CD8-positive, alpha-beta memory T cell (primary cell): ENCODE data around the gene SUSD2. TPM values are rescaled to one million over a fixed set of nuclear protein-coding genes. Genes with fewer than 3 reads are reported as not detected.
"Not testable (repeated sequence)": the region's sequence is repeated elsewhere in the genome, so short reads cannot be mapped to it uniquely, and the experiment has no call there.

Experiments
- CTCF ChIA-PET: fragments of 350-600 bp; sonication (Branson Sonifier 250); formaldehyde crosslinking; loops from one replicate; lab custom pipeline; 2021; ENCODE audit warnings: antibody characterized with exemption; lab: Charles Lee
- POLR2A ChIA-PET: fragments of 350-600 bp; sonication (Branson Sonifier 250); formaldehyde crosslinking; loops from one replicate; lab custom pipeline; 2021; ENCODE audit warnings: antibody characterized with exemption; lab: Charles Lee
- DNase-seq, 5 donors: peaks; one replicate each; pipeline versions ENCODE4 v3.0.0 to v3.0.0-alpha.2; 2020 to 2022; ENCODE audit warnings: mixed read lengths in 1 of 5
- H3K27ac ChIP-seq: one replicate; pipeline ENCODE4 v1.7.0; 2013; ENCODE audit warnings: low read depth, mild to moderate bottlenecking, low read length, moderate library complexity
- H3K27me3 ChIP-seq: 2 replicates; pipeline ENCODE4 v1.7.0; 2013; ENCODE audit warnings: low read length, mild to moderate bottlenecking; ENCODE audit not compliant: insufficient read depth, poor library complexity, severe bottlenecking
- H3K36me3 ChIP-seq: 2 replicates; pipeline ENCODE4 v1.7.0; 2013; ENCODE audit warnings: mild to moderate bottlenecking, low read length, moderate library complexity; ENCODE audit not compliant: insufficient read depth
- H3K4me1 ChIP-seq: 2 replicates; pipeline ENCODE4 v1.7.0; 2013; ENCODE audit warnings: mild to moderate bottlenecking, low read length, moderate library complexity; ENCODE audit not compliant: insufficient read depth
- H3K4me3 ChIP-seq: 2 replicates; pipeline ENCODE4 v1.7.0; 2013; ENCODE audit warnings: mild to moderate bottlenecking, low read length
- H3K9me3 ChIP-seq: 2 replicates; pipeline ENCODE4 v1.7.0; 2013; ENCODE audit warnings: mild to moderate bottlenecking, low read length
- H3K27ac Mint-ChIP-seq, 8 donors: one replicate each; pipeline ENCODE4 v1.8.0; 2020 to 2021; ENCODE audit warnings: mixed read lengths in 8 of 8, mild to moderate bottlenecking in 6 of 8, inconsistent platforms in 3 of 8, moderate library complexity in 3 of 8
- H3K27me3 Mint-ChIP-seq, 2 donors: one replicate each; pipeline ENCODE4 v1.8.0; 2020 to 2021; ENCODE audit warnings: mixed read lengths in 2 of 2, mild to moderate bottlenecking in 1 of 2, moderate library complexity in 1 of 2
- H3K36me3 Mint-ChIP-seq, 3 donors: one replicate each; pipeline ENCODE4 v1.8.0; 2020 to 2021; ENCODE audit warnings: mixed read lengths in 3 of 3, inconsistent platforms in 1 of 3, mild to moderate bottlenecking in 1 of 3
- H3K4me1 Mint-ChIP-seq, 3 donors: one replicate each; pipeline ENCODE4 v1.8.0; 2020 to 2021; ENCODE audit warnings: mixed read lengths in 3 of 3, inconsistent platforms in 1 of 3, mild to moderate bottlenecking in 1 of 3
- H3K4me3 Mint-ChIP-seq, 7 donors: one replicate each; pipeline ENCODE4 v1.8.0; 2020 to 2021; ENCODE audit warnings: mixed read lengths in 7 of 7, mild to moderate bottlenecking in 6 of 7, moderate library complexity in 4 of 7, inconsistent platforms in 2 of 7
- H3K9me3 Mint-ChIP-seq, 5 donors: one replicate each; pipeline ENCODE4 v1.8.0; 2020 to 2022; ENCODE audit warnings: mixed read lengths in 5 of 5, mild to moderate bottlenecking in 3 of 5, moderate library complexity in 2 of 5, inconsistent platforms in 1 of 5
- polyA plus RNA-seq: library from polyadenylated mRNA; unstranded; fragments of 300-500 nt; fragmentation: Illumina TruSeq; gene quantifications from one replicate; pipeline ENCODE4 v1.2.3, GENCODE V29; 2021
- total RNA-seq, 2 experiments: library from RNA; stranded (reverse); gene quantifications; one replicate each; pipeline ENCODE4 v1.2.3, GENCODE V29; 2021

The SUSD2 gene
- total and polyA plus RNA-seq, 3 experiments from 2014 or later: 0.31 to 0.48 TPM; not detected in 1

DNA sequence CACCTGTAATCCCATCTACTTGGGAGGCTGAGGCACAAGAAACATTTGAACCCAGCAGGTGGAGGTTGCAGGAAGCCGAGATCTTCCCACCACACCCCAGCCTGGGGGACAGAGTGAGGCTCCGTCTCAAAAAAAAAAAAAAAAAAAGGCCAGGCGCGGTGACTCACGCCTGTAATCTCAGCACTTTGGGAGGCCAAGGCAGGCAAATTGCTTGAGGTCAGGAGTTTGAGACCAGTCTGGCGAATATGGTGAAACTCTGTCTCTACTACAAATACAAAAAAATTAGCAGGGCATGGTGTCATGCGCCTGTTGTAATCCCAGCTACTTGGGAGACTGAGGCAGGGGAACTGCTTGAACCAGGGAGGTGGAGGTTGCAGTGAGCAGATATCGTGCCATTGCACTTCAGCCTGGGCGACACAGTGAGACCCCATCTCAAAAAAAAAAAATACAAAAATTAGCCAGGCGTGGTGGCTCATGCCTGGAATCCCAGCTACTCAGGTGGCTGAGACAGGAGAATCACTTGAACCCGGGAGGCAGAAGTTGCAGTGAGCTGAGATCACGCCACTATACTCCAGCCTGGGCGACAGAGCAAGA lies 56.9 kb downstream of the SUSD2 start:
- H3K27ac Mint-ChIP-seq, POLR2A ChIA-PET, H3K9me3 ChIP-seq, H3K27ac ChIP-seq, DNase-seq, H3K27me3 ChIP-seq, H3K9me3 Mint-ChIP-seq, H3K4me3 ChIP-seq, H3K27me3 Mint-ChIP-seq, H3K36me3 ChIP-seq, H3K36me3 Mint-ChIP-seq, H3K4me3 Mint-ChIP-seq: not testable (repeated sequence)
- peaks cover 13% of the 10 kb centered on the region for H3K4me1 ChIP-seq
- CTCF ChIA-PET: interaction anchor here (0.7 kb wide), 1 partner anchor 81 kb away, joined by 3 read pairs; no protein-coding TSS in a partner anchor
- H3K4me1 Mint-ChIP-seq: peaks cover 18 to 27% (median 19%) of the 10 kb centered on the region in 3 donors

Other genes starting within 250 kb of the SUSD2 start
- not detected for gene GSTT2B, start 220.3 kb upstream of the SUSD2 start, total RNA-seq
- not detected for gene GSTT2B, start 220.3 kb upstream of the SUSD2 start, polyA plus RNA-seq
- not detected for gene DDTL, start 214.6 kb upstream of the SUSD2 start, total RNA-seq
- gene DDTL, start 214.6 kb upstream of the SUSD2 start, polyA plus RNA-seq: 2.4 TPM
- gene DDT, start 207.0 kb upstream of the SUSD2 start, total RNA-seq: 10 to 100 TPM; 84.5 to 88.2 TPM
- 109 TPM for gene DDT, start 207.0 kb upstream of the SUSD2 start, polyA plus RNA-seq
- gene GSTT2, start 201.4 kb upstream of the SUSD2 start, total RNA-seq: not detected
- gene GSTT2, start 201.4 kb upstream of the SUSD2 start, polyA plus RNA-seq: not detected
- not detected for gene GSTT4, start 176.0 kb upstream of the SUSD2 start, total RNA-seq
- not detected for gene GSTT4, start 176.0 kb upstream of the SUSD2 start, polyA plus RNA-seq
- gene CABIN1, start 170.2 kb upstream of the SUSD2 start, total RNA-seq: 10 to 100 TPM; 69.0 to 71.6 TPM
- gene CABIN1, start 170.2 kb upstream of the SUSD2 start, polyA plus RNA-seq: 13.0 TPM
- gene GGT5, start 63.6 kb downstream of the SUSD2 start, total RNA-seq: not detected
- not detected for gene GGT5, start 63.6 kb downstream of the SUSD2 start, polyA plus RNA-seq
- 10 to 100 TPM; 51.9 to 52.1 TPM for gene SPECC1L, start 89.3 kb downstream of the SUSD2 start, total RNA-seq
- 14.9 TPM for gene SPECC1L, start 89.3 kb downstream of the SUSD2 start, polyA plus RNA-seq
- gene ADORA2A, start 246.1 kb downstream of the SUSD2 start, total RNA-seq: 10 to 100 TPM; 23.2 to 26.7 TPM
- gene ADORA2A, start 246.1 kb downstream of the SUSD2 start, polyA plus RNA-seq: 89.6 TPM